ENCODE results near the gene EPHB2. TPM values are rescaled to one million over a fixed set of nuclear protein-coding genes. Genes with fewer than 3 reads are reported as not detected.
A peak's percentile ranks its signal among the peaks of the same experiment; 100 is the strongest.

Gene EPHB2
- total RNA-seq, 1 donor from 2014 or later: 69.4 TPM

- H3K4me3 Mint-ChIP-seq (ENCODE audit: low read depth): no peak overlapping the region
- no peaks in the 10 kb centered on the region for H3K9me3 Mint-ChIP-seq (ENCODE audit: low read depth)
- peaks cover 2% of the 10 kb centered on the region for H3K36me3 Mint-ChIP-seq (ENCODE audit: insufficient read depth)
- peak; percentile 19 for TF ChIP-seq CTCF (IDR thresholded peaks at IDR 0.05; ENCODE audit: unreplicated experiment)
- no peaks in the 10 kb centered on the region for H3K27me3 Mint-ChIP-seq
- no peak for DNase-seq (ENCODE audit: low spot score, unreplicated experiment)
- H3K4me1 Mint-ChIP-seq (ENCODE audit: low read depth): peaks cover 5% of the 10 kb centered on the region
- no peak overlapping the region for H3K27ac Mint-ChIP-seq
Measured at GRCh38 chr1:22731924-22732720, 21.5 kb downstream of the EPHB2 start.

GRCh38 chr1:22733643-22734042 lies 23.0 kb downstream of the EPHB2 start:
- H3K36me3 Mint-ChIP-seq (ENCODE audit: insufficient read depth): peaks cover 2% of the 10 kb centered on the region
- no peak overlapping the region for H3K4me3 Mint-ChIP-seq (ENCODE audit: low read depth)
- H3K27me3 Mint-ChIP-seq: no peaks in the 10 kb centered on the region
- no peaks in the 10 kb centered on the region for H3K9me3 Mint-ChIP-seq (ENCODE audit: low read depth)
- H3K27ac Mint-ChIP-seq: no peak overlapping the region
- DNase-seq (ENCODE audit: low spot score, unreplicated experiment): no peak
- peaks cover 9% of the 10 kb centered on the region for H3K4me1 Mint-ChIP-seq (ENCODE audit: low read depth)
- TF ChIP-seq CTCF (IDR thresholded peaks at IDR 0.05; ENCODE audit: unreplicated experiment): no peak

- no peak for TF ChIP-seq CTCF (IDR thresholded peaks at IDR 0.05; ENCODE audit: unreplicated experiment)
- H3K36me3 Mint-ChIP-seq (ENCODE audit: insufficient read depth): no peaks in the 10 kb centered on the region
- peaks cover 18% of the 10 kb centered on the region for H3K27me3 Mint-ChIP-seq
- H3K4me1 Mint-ChIP-seq (ENCODE audit: low read depth): peaks cover 13% of the 10 kb centered on the region
- no peaks in the 10 kb centered on the region for H3K9me3 Mint-ChIP-seq (ENCODE audit: low read depth)
- no peak overlapping the region for H3K27ac Mint-ChIP-seq
- no peak for DNase-seq (ENCODE audit: low spot score, unreplicated experiment)
- H3K4me3 Mint-ChIP-seq (ENCODE audit: low read depth): no peak overlapping the region
Measured at GRCh38 chr1:22736501-22737080, 26.0 kb downstream of the EPHB2 start.

- no peak for DNase-seq (ENCODE audit: low spot score, unreplicated experiment)
- Mint-ChIP-seq H3K27me3 (peaks cover 18% of the 10 kb centered on the region), H3K4me1 (ENCODE audit: low read depth) (peaks cover 13% of the 10 kb centered on the region)
Measured at GRCh38 chr1:22737374-22738068, 26.9 kb downstream of the EPHB2 start.

More at GRCh38 chr1:22737374-22738068, 26.9 kb downstream of the EPHB2 start:
- no peak for TF ChIP-seq CTCF (IDR thresholded peaks at IDR 0.05; ENCODE audit: unreplicated experiment)
- Mint-ChIP-seq H3K4me3 (ENCODE audit: low read depth) (no peak overlapping the region), H3K27ac (no peak overlapping the region), H3K36me3 (ENCODE audit: insufficient read depth) (no peaks in the 10 kb centered on the region), H3K9me3 (ENCODE audit: low read depth) (no peaks in the 10 kb centered on the region)
